ENCODE measurements around the gene COL6A1. TPM values are rescaled to one million over a fixed set of nuclear protein-coding genes. Genes with fewer than 3 reads are reported as not detected.

The COL6A1 gene
- total and polyA plus RNA-seq, 2 of the 4 experiments (the other 2 are of a cell fraction) = 173 to 1,578 TPM

DNA sequence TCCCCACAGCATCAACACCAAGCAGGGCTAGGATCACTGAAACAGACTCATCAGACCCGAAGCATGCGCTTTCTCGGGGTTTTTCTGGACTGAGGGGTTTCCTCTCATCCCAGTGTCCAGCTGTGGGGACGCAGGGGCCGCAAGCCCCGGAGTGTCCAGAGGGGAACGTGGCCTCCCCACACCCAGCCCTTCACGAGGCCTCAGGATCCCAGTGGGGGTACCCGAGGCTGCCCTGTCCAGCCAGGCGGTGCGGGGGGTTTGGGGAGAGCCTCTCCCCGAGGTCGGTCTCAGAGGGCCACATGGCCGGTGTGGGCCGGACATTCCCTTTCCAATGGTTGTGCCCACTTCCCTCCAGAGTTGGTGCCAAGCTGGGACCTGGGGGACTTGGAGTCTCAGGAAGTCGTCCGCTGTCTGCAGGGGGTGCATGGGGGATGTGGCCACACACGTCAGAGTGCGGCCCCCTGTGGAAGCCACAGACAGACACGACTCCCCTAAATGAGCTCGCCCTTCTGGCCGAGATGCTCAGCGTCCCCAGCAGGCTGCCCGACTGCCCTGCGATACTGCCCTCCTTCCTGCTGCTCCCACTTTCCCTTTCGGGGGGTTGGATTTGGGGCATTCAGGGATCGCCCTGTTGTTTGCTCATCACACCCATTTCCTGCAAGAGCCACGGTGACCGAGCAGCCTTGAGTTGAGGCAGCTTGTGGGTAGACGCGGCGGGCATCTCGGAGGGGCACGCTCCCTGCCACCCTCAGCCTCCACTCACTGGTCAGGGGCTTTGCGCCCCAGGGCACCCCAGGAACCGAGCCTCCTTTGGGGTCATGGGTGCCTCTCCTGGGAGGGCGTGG is 4.1 kb downstream of the COL6A1 start (continued):
- no peak for TF ChIP-seq NFE2L2 (IDR thresholded peaks at IDR 0.05; ENCODE audit: low read depth, low read length)

- H2BK15ac ChIP-seq (ENCODE audit: low read depth, low read length) = no peak overlapping the region
- H3K4me1 ChIP-seq (ENCODE audit: control insufficient read depth, insufficient read depth, low read length) = peaks cover 22% of the 10 kb centered on the region
- WGBS, 2 experiments (ENCODE audit: extremely low coverage in 2 of 2, insufficient read length in 1 of 2) = 97% methylated on average over 14 of the region's 36 CpGs; no CpG with 5 or more reads in 1 of the 2 experiments
- no peak overlapping the region for H3K4me3 ChIP-seq (ENCODE audit: insufficient read depth, low read depth, low read length)
- dilution Hi-C loops (cut with HindIII; ENCODE audit: low sequenced_read_pairs, unreplicated experiment) (no loop called here), in situ Hi-C loops (cut with MboI; ENCODE audit: low sequenced_read_pairs) (no loop called here), intact Hi-C loops (cut with micrococcal nuclease) (no loop called here)
- H3K9me1 ChIP-seq (ENCODE audit: insufficient read depth, low read length) = peaks cover 12% of the 10 kb centered on the region; the same call in 1 of the 2 replicates
- H3K27me3 ChIP-seq (ENCODE audit: control insufficient read depth, insufficient read depth, low read length) = no peaks in the 10 kb centered on the region
- H2BK20ac ChIP-seq (ENCODE audit: low read depth, low read length) = no peak overlapping the region
- no peak overlapping the region for H2AK5ac ChIP-seq (ENCODE audit: low read depth, low read length)
- H3K36me3 ChIP-seq (ENCODE audit: control insufficient read depth, insufficient read depth, low read length) = peaks cover 79% of the 10 kb centered on the region
- no peak overlapping the region for H3K9ac ChIP-seq (ENCODE audit: low read depth, low read length)
- H4K91ac ChIP-seq (ENCODE audit: insufficient read depth, low read depth, low read length) = no peak overlapping the region
- ChIA-PET POLR2A (ENCODE audit: unreplicated experiment) (no interaction called here), CTCF (no interaction called here)
- H2AK9ac ChIP-seq (replicated peaks; ENCODE audit: low read depth, low read length, poor library complexity) = peak overlapping the region; percentile 78
- H2AFZ ChIP-seq (replicated peaks; ENCODE audit: low read length, poor library complexity) = peak overlapping the region; percentile 58
- no peak overlapping the region; the same call in 1 of the 2 replicates for H3K14ac ChIP-seq (replicated peaks; ENCODE audit: low read depth, low read length)
- no peak overlapping the region for H3K56ac ChIP-seq (ENCODE audit: extremely low read depth, insufficient read depth, low read length)
- H3K27ac ChIP-seq (ENCODE audit: insufficient read depth, low read length) = peak overlapping the region; percentile 31; the same call in 1 of the 2 replicates
- H4K5ac ChIP-seq (ENCODE audit: low read depth, low read length) = no peak overlapping the region
- no peaks in the 10 kb centered on the region for H3K9me3 ChIP-seq (ENCODE audit: control insufficient read depth, insufficient read depth, low read length)
- peaks cover 11 to 67% of the 10 kb centered on the region in 2 experiments; a peak in 3 of 4 replicates for H3K79me1 ChIP-seq (ENCODE audit: low read depth in 1 of 2, low read length in 2 of 2)
- ATAC-seq (ENCODE audit: low read depth) = no peak
- H4K8ac ChIP-seq (ENCODE audit: low read depth in 2 of 2, low read length in 2 of 2) = no peak overlapping the region
- peaks cover 87% of the 10 kb centered on the region for H4K20me1 ChIP-seq (ENCODE audit: insufficient read depth, low read length)
- no peak overlapping the region for H2BK5ac ChIP-seq (ENCODE audit: low read depth, low read length, poor library complexity, severe bottlenecking)
- TSS peak; percentile 72 for BruUV-seq (replicated peaks)
- H3K4ac ChIP-seq (ENCODE audit: low read depth, low read length) = no peak overlapping the region
- no peak overlapping the region for H3K4me2 ChIP-seq (ENCODE audit: low read depth, low read length)
- no peak for DNase-seq
- H3K23ac ChIP-seq (ENCODE audit: low read depth, low read length) = peak overlapping the region; percentile 43
- no peak overlapping the region for H3K18ac ChIP-seq (ENCODE audit: low read depth, low read length)
- no peak overlapping the region for H2BK120ac ChIP-seq (ENCODE audit: low read depth, low read length)
- no peak for TF ChIP-seq RCOR1 (IDR thresholded peaks at IDR 0.05; ENCODE audit: insufficient replicate concordance, low read length)
- TF ChIP-seq MXI1 (IDR thresholded peaks at IDR 0.05; ENCODE audit: borderline replicate concordance, low read depth, low read length) = no peak
- TF ChIP-seq RAD21 (IDR thresholded peaks at IDR 0.05; ENCODE audit: low read length) = no peak
- TF ChIP-seq BHLHE40 (IDR thresholded peaks at IDR 0.05; ENCODE audit: low read depth, low read length) = no peak
- no peak for TF ChIP-seq NFE2L2 (IDR thresholded peaks at IDR 0.05; ENCODE audit: low read depth, low read length)
- TF ChIP-seq CHD1 (IDR thresholded peaks at IDR 0.05; ENCODE audit: low read depth, low read length) = no peak
- no peak for TF ChIP-seq RFX5 (IDR thresholded peaks at IDR 0.05; ENCODE audit: low read depth, low read length)
- TF ChIP-seq CEBPB (IDR thresholded peaks at IDR 0.05; ENCODE audit: low read depth, low read length) = no peak
- TF ChIP-seq, protein P1, sequence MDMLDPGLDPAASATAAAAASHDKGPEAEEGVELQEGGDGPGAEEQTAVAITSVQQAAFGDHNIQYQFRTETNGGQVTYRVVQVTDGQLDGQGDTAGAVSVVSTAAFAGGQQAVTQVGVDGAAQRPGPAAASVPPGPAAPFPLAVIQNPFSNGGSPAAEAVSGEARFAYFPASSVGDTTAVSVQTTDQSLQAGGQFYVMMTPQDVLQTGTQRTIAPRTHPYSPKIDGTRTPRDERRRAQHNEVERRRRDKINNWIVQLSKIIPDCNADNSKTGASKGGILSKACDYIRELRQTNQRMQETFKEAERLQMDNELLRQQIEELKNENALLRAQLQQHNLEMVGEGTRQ (IDR thresholded peaks at IDR 0.05; ENCODE audit: low read depth, low read length) = no peak
- no peak for TF ChIP-seq MAZ (IDR thresholded peaks at IDR 0.05; ENCODE audit: borderline replicate concordance, low read depth, low read length)
- TF ChIP-seq, protein P2, sequence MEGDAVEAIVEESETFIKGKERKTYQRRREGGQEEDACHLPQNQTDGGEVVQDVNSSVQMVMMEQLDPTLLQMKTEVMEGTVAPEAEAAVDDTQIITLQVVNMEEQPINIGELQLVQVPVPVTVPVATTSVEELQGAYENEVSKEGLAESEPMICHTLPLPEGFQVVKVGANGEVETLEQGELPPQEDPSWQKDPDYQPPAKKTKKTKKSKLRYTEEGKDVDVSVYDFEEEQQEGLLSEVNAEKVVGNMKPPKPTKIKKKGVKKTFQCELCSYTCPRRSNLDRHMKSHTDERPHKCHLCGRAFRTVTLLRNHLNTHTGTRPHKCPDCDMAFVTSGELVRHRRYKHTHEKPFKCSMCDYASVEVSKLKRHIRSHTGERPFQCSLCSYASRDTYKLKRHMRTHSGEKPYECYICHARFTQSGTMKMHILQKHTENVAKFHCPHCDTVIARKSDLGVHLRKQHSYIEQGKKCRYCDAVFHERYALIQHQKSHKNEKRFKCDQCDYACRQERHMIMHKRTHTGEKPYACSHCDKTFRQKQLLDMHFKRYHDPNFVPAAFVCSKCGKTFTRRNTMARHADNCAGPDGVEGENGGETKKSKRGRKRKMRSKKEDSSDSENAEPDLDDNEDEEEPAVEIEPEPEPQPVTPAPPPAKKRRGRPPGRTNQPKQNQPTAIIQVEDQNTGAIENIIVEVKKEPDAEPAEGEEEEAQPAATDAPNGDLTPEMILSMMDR (conservative IDR thresholded peaks at IDR 0.05; ENCODE audit: low read depth, low read length) = no peak
- TF ChIP-seq POLR2A (IDR thresholded peaks at IDR 0.05; ENCODE audit: low read depth, low read length) = no peak
- no peak for TF ChIP-seq SMC3 (IDR thresholded peaks at IDR 0.05; ENCODE audit: low read depth, low read length)
Observed at GRCh38 chr21:45986316-45987051, 4.9 kb downstream of the COL6A1 start.

Data from IMR-90 (cell line).